Naive B cell (primary cell): Measurements from ENCODE around the gene MRPS33. TPM values are rescaled to one million over a fixed set of nuclear protein-coding genes. Genes with fewer than 3 reads are reported as not detected.
A peak's percentile ranks its signal among the peaks of the same experiment; 100 is the strongest.

Source experiments
- ATAC-seq, 2 donors: fragments of 150-1000 bp; cut with Tn5 transposase; 2 replicates each; pipeline ENCODE4 v1.10.0; 2021; ENCODE audit warnings: low read depth in 2 of 2, mild to moderate bottlenecking in 2 of 2, moderate library complexity in 2 of 2
- DNase-seq: peaks from one replicate; pipeline ENCODE4 v3.0.0; 2022
- H3K27ac Mint-ChIP-seq, 6 donors: one replicate each; pipeline ENCODE4 v1.8.0; 2020 to 2022; ENCODE audit warnings: mild to moderate bottlenecking in 6 of 6, mixed read lengths in 6 of 6, moderate library complexity in 5 of 6, inconsistent platforms in 2 of 6
- H3K27me3 Mint-ChIP-seq, 3 donors: one replicate each; pipeline ENCODE4 v1.8.0; 2021 to 2022; ENCODE audit warnings: mixed read lengths in 3 of 3, mild to moderate bottlenecking in 1 of 3
- H3K36me3 Mint-ChIP-seq, 2 donors: one replicate each; pipeline ENCODE4 v1.8.0; 2020 to 2022; ENCODE audit warnings: mixed read lengths in 2 of 2, inconsistent platforms in 1 of 2, mild to moderate bottlenecking in 1 of 2
- H3K4me1 Mint-ChIP-seq, 3 donors: one replicate each; pipeline ENCODE4 v1.8.0; 2020 to 2022; ENCODE audit warnings: mixed read lengths in 3 of 3, inconsistent platforms in 1 of 3, mild to moderate bottlenecking in 1 of 3, moderate library complexity in 1 of 3
- H3K4me3 Mint-ChIP-seq, 8 donors: one replicate each; pipeline ENCODE4 v1.8.0; 2020 to 2022; ENCODE audit warnings: mild to moderate bottlenecking in 8 of 8, mixed read lengths in 8 of 8, moderate library complexity in 8 of 8, inconsistent platforms in 2 of 8
- H3K9me3 Mint-ChIP-seq, 7 donors: one replicate each; pipeline ENCODE4 v1.8.0; 2020 to 2022; ENCODE audit warnings: mixed read lengths in 7 of 7, mild to moderate bottlenecking in 5 of 7, inconsistent platforms in 2 of 7, moderate library complexity in 1 of 7
- polyA plus RNA-seq, 6 donors: library from polyadenylated mRNA; unstranded; fragments of 300-500 nt; fragmentation: Illumina TruSeq; gene quantifications; one replicate each; pipeline ENCODE4 v1.2.3, GENCODE V29; 2021; ENCODE audit warnings: low read depth in 6 of 6

Gene MRPS33
- polyA plus RNA-seq, 6 donors from 2014 or later: 39.2 to 69.1 (median 50.1) TPM

DNA sequence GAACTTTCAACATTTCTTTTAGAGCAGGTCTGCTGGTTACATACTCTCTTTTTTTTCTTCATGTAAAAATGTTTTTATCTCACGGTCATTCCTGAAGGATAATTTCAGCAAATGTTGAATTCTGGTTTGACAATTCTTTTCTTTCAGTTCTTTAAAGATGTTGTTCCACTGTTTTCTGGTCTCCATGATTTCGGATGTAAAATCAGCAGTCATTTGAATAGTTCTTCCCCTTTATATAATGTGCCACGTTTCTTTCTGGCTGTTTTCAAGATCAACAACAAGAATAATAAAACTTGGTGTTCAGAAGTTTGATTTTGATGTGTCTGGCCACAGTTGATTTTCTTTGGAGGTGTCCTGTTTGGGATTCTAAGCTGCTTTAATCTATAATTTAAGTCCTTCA is 14.0 kb upstream of the MRPS33 start:
- peaks cover 11 to 12% of the 10 kb centered on the region in 2 donors for H3K36me3 Mint-ChIP-seq
- ATAC-seq (no peak), DNase-seq (no peak)
- H3K9me3 Mint-ChIP-seq: peaks cover 11 to 50% (median 33%) of the 10 kb centered on the region in 7 donors
- no peaks in the 10 kb centered on the region for H3K4me1 Mint-ChIP-seq
- H3K27ac Mint-ChIP-seq: no peak overlapping the region
- no peak overlapping the region for H3K4me3 Mint-ChIP-seq
- peaks cover 51 to 71% (median 65%) of the 10 kb centered on the region in 3 donors for H3K27me3 Mint-ChIP-seq

DNA sequence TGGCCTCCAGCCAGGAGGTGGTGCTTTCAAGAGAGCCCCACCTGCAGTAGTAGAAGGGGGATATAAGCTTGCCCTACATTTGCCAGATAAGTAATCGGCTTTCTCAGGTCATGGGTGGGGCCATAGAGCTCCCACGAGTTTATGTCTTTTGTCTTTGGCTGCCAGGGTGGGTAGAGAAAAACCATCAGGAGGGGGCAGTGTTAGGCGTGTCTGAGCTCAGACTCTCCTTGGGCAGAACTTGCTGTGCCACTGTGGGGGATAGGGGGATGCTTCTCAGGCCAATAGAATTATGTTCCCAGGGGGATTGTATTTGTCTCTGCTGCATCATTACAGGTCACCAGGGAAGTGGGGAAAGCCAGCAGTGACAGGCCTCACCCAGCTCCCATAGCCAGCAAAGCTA is 12.3 kb upstream of the MRPS33 start:
- no peaks in the 10 kb centered on the region for H3K4me1 Mint-ChIP-seq
- DNase-seq: no peak

DNA sequence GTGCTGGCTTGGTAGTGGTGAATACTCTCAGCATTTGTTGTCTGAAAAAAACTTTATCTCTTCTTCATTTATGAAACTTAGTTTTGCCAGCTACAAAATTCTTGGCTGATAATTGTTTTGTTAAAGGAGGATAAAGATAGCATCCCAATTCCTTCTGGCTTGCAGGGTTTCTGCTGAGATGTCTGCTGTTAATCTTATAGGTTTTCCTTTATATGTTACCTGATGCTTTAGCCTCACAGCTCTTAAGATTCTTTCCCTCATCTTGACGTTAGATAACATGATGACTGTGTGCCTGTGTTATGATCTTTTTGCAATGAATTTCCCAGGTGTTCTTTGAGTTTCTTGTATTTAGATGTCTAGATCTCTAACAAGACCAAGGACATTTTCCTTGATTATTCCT is 9.9 kb upstream of the MRPS33 start:
- DNase-seq (no peak), ATAC-seq (no peak)
- peaks cover 11 to 52% (median 36%) of the 10 kb centered on the region in 7 donors for H3K9me3 Mint-ChIP-seq
- H3K4me1 Mint-ChIP-seq: no peaks in the 10 kb centered on the region
- H3K27me3 Mint-ChIP-seq: peaks cover 58 to 82% (median 70%) of the 10 kb centered on the region in 3 donors
- no peak overlapping the region for H3K27ac Mint-ChIP-seq
- no peak overlapping the region for H3K4me3 Mint-ChIP-seq
- peaks cover 9 to 11% of the 10 kb centered on the region in 2 donors for H3K36me3 Mint-ChIP-seq

More for the DNA sequence above, 12.3 kb upstream of the MRPS33 start:
- ATAC-seq: no peak
- H3K27me3 Mint-ChIP-seq: peaks cover 59 to 81% (median 76%) of the 10 kb centered on the region in 3 donors
- peaks cover 11 to 12% of the 10 kb centered on the region in 2 donors for H3K36me3 Mint-ChIP-seq
- peaks cover 11 to 55% (median 37%) of the 10 kb centered on the region in 7 donors for H3K9me3 Mint-ChIP-seq
- H3K27ac Mint-ChIP-seq: peak overlapping the region in 1 of 6 donors; percentile 37
- peak overlapping the region in 1 of 8 donors; percentile 61 for H3K4me3 Mint-ChIP-seq

DNA sequence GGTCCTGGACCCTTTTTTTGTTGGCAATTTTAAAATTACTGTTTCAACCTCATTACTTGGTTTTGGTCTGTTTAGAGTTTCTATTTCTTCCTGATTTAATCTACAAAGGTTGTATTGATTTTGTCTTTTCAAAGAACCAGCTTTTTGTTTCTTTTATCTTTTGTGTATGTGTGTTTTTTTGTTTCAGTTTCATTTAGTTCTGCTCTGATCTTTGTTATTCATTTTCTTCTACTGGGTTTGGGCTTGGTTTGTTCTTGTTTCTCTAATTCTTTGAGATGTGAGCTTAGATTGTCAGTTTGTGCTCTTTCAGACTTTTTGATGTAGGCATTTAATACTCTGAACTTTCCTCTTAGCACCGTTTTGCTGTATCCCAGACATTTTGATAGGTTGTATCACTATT is 8.5 kb upstream of the MRPS33 start:
- DNase-seq: no peak
- Mint-ChIP-seq H3K36me3 (peaks cover 7 to 11% of the 10 kb centered on the region in 2 donors), H3K4me1 (no peaks in the 10 kb centered on the region), H3K4me3 (no peak overlapping the region), H3K27me3 (peaks cover 51 to 75% (median 64%) of the 10 kb centered on the region in 3 donors), H3K9me3 (peaks cover 6 to 40% (median 29%) of the 10 kb centered on the region in 7 donors), H3K27ac (no peak overlapping the region)
- no peak for ATAC-seq

DNA sequence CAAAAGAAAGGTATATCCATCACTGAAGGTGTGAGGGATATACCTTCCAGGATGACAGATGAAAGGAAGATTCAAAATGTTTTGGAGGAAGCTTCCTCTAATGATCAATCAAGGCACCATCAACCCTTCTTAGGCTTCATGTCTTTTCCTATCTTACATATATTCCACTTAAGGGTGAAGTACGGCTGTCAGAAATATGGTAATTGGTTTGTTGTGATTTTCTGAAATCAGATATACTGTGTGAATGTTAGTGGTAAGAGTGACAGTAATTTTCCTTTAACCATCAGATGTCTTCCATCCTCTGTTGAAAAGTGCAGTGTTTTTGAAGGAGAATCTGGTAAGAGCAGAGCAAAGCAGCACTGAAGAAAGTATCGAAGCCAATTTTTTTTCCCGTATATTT is 2.8 kb upstream of the MRPS33 start:
- H3K27ac Mint-ChIP-seq: no peak overlapping the region
- DNase-seq (no peak), ATAC-seq (no peak)
- peaks cover 26 to 52% (median 44%) of the 10 kb centered on the region in 3 donors for H3K27me3 Mint-ChIP-seq
- H3K4me3 Mint-ChIP-seq: peak overlapping the region in 1 of 8 donors; percentile 94
- H3K9me3 Mint-ChIP-seq: peaks cover 0 to 9% (median 5%) of the 10 kb centered on the region in 7 donors
- peaks cover 0 to 5% of the 10 kb centered on the region in 2 donors for H3K36me3 Mint-ChIP-seq
- H3K4me1 Mint-ChIP-seq: peaks cover 18 to 23% (median 21%) of the 10 kb centered on the region in 3 donors

DNA sequence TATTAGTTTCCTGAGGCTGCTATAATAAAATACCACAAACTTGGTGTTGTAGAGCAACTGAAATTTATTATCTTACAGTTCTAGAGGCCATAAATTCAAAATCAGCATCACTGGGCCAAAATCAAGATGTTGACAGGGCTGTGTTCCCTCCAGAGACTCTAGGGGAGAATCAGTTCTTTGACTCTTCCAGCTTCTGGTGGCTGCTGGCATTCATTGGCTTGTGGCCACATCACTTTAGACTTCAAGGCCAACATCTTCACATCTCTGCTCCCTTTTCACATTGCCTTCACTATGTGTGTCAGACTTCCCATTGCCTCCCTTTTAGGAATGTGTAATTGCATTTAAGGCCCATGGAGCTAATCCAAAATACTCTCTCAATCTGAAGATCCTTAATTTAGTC is 1.6 kb upstream of the MRPS33 start:
- H3K4me3 Mint-ChIP-seq: peak overlapping the region in 2 of 8 donors; percentile 42 to 94
- peak overlapping the region in 1 of 6 donors; percentile 20 for H3K27ac Mint-ChIP-seq
- ATAC-seq (no peak), DNase-seq (no peak)
- peaks cover 0 to 5% of the 10 kb centered on the region in 2 donors for H3K36me3 Mint-ChIP-seq
- H3K27me3 Mint-ChIP-seq: peaks cover 16 to 40% (median 34%) of the 10 kb centered on the region in 3 donors
- peaks cover 0 to 9% (median 5%) of the 10 kb centered on the region in 7 donors for H3K9me3 Mint-ChIP-seq
- H3K4me1 Mint-ChIP-seq: peaks cover 18 to 27% (median 23%) of the 10 kb centered on the region in 3 donors

DNA sequence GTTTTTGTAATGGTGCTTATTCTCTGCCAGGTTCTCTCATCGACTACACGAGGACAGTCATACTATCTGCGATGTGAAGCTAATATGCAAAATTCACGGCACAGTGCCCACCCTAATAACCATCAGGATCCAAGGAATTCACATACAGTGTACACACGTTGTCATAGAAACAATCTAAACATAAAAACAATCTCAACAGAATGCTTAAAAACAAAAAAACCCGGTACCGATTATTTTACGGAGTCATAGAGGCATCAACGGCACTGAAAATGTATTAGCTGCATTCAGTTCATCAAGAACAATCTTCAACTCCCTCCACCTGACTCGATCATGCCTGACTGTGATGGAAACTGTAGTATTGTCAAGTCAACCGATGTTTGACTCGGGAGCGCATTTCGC is 628 bp downstream of the MRPS33 start:
- H3K27me3 Mint-ChIP-seq: peaks cover 9 to 27% (median 25%) of the 10 kb centered on the region in 3 donors
- H3K36me3 Mint-ChIP-seq: peaks cover 6 to 14% of the 10 kb centered on the region in 2 donors
- peaks cover 21 to 27% (median 23%) of the 10 kb centered on the region in 3 donors for H3K4me1 Mint-ChIP-seq
- ATAC-seq (peak; percentile 17 to 18), DNase-seq (no peak)
- peaks cover 0 to 9% (median 4%) of the 10 kb centered on the region in 7 donors for H3K9me3 Mint-ChIP-seq
- peak overlapping the region; percentile 92 to 100 (median 99) for H3K4me3 Mint-ChIP-seq
- peak overlapping the region; percentile 100 for H3K27ac Mint-ChIP-seq

DNA sequence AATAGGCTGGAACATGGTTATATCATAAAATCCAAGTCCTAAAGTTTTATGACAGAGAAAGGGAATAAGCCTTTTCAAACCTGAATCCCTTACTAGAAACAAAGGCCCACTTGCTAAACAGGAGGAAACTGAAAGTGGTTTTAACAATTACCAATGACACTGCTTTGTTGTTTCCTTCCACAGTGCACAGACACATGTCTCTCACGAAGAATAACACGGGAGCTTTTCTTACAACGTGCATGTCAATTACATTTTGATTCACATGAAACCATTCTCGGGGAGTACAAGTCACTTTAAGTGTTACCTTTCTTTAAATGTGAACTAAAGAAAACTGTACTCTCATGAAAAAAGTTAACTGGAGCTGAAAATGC is 1.4 kb downstream of the MRPS33 start:
- peak overlapping the region; percentile 44 to 100 (median 96) for H3K4me3 Mint-ChIP-seq
- DNase-seq (no peak), ATAC-seq (no peak)
- peaks cover 21 to 27% (median 23%) of the 10 kb centered on the region in 3 donors for H3K4me1 Mint-ChIP-seq
- H3K27ac Mint-ChIP-seq: peak overlapping the region in 5 of 6 donors; percentile 79 to 100 (median 100)
- H3K36me3 Mint-ChIP-seq: peaks cover 7 to 14% of the 10 kb centered on the region in 2 donors
- peaks cover 0 to 9% (median 4%) of the 10 kb centered on the region in 7 donors for H3K9me3 Mint-ChIP-seq
- H3K27me3 Mint-ChIP-seq: peaks cover 9 to 22% (median 21%) of the 10 kb centered on the region in 3 donors

DNA sequence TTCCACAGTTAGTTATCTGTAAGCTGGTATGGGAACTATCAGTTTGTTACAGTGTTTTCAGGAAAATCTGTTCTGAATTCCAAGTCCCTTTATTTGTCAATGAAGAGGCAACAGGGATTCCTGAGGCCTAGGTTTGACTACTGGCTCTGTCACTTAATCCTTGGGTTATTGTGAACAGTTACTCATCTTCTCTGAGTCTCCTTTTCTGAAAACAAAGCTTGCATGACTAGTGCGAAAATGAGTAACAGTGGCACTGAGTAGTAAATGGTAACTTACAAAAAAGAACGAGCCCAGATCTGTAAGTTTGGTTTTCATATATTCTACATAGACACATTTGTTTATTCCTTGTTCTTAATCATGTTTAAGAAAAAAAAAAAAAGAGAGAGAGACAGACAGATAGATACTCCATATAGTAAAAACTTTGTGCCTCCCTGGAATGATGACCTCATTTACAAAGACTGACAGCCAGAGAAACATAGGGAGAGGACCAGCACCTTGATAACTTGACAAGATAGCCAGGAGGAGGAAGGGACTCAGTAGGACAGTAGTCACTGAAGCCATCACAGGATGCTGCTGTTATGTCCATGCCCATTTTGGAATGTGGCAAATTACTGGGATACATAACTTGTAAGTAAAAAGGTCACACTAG is 1.9 kb downstream of the MRPS33 start:
- DNase-seq: no peak
- Mint-ChIP-seq H3K27ac (peak overlapping the region in 5 of 6 donors; percentile 56 to 100 (median 95)), H3K27me3 (peaks cover 9 to 19% (median 17%) of the 10 kb centered on the region in 3 donors), H3K36me3 (peaks cover 7 to 14% of the 10 kb centered on the region in 2 donors), H3K9me3 (peaks cover 0 to 9% (median 4%) of the 10 kb centered on the region in 7 donors), H3K4me1 (peaks cover 21 to 27% (median 23%) of the 10 kb centered on the region in 3 donors), H3K4me3 (peak overlapping the region in 7 of 8 donors; percentile 23 to 100 (median 92))
- ATAC-seq: no peak

DNA sequence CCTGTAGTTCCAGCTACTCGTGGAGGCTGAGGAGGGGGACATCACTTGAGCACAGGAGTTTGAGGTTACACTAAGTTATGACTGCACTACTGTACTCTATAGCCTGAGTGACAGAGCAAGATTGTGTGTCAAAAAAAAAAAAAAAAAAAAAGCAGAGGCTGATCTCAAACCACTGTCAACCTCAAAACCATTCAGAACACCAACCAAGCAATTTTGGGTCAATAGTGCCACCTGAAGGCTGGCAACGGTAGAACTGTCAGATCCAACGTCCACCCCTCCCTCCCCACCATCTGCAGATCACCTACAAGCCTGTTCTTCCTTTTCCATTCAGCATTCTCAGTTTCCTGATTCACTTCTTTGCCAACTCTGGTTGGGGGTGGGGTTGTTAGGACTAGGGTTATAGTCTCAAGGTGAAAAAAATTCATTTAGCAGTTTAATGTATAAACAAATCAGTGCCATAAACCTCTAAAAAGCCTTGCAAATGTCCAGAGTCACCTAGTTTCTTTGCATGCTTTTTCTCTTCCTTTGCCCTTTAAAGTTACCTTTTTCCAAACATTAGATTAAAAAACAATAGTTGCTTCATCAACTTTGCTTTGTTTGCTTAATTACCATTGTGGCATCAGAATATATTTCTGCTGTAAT is 2.6 kb downstream of the MRPS33 start:
- Mint-ChIP-seq H3K4me3 (peak overlapping the region in 5 of 8 donors; percentile 29 to 94 (median 47)), H3K27me3 (peaks cover 3 to 13% (median 10%) of the 10 kb centered on the region in 3 donors), H3K9me3 (peaks cover 0 to 9% (median 4%) of the 10 kb centered on the region in 7 donors), H3K27ac (peak overlapping the region in 4 of 6 donors; percentile 61 to 100 (median 90)), H3K4me1 (peaks cover 21 to 27% (median 23%) of the 10 kb centered on the region in 3 donors), H3K36me3 (peaks cover 7 to 14% of the 10 kb centered on the region in 2 donors)
- ATAC-seq (peak; percentile 14 to 20), DNase-seq (peak; percentile 71)

DNA sequence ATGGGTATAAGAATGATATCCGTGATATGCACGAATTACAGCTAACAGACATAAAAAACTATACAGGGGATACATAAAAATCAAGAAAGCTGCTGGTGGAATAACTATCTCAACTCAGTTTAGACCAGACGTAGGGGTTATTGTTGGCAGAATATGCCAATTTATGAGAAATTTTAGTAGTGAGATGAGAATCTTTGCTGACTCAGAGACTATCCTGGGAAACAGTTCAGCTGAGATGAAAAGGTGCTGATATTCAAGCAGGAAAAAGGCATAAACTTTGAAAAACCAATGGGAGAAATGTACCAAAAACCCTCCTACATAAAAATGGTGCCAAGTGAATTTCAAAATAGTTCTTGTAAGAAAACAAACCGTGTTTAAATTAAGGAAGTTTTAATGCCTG is 3.3 kb downstream of the MRPS33 start:
- Mint-ChIP-seq H3K27me3 (peaks cover 0 to 6% (median 4%) of the 10 kb centered on the region in 3 donors), H3K36me3 (peaks cover 11 to 15% of the 10 kb centered on the region in 2 donors), H3K27ac (peak overlapping the region in 1 of 6 donors; percentile 30), H3K4me3 (peak overlapping the region in 1 of 8 donors; percentile 94), H3K9me3 (peaks cover 0 to 6% (median 3%) of the 10 kb centered on the region in 7 donors), H3K4me1 (peaks cover 21 to 27% (median 23%) of the 10 kb centered on the region in 3 donors)
- ATAC-seq (no peak), DNase-seq (no peak)

DNA sequence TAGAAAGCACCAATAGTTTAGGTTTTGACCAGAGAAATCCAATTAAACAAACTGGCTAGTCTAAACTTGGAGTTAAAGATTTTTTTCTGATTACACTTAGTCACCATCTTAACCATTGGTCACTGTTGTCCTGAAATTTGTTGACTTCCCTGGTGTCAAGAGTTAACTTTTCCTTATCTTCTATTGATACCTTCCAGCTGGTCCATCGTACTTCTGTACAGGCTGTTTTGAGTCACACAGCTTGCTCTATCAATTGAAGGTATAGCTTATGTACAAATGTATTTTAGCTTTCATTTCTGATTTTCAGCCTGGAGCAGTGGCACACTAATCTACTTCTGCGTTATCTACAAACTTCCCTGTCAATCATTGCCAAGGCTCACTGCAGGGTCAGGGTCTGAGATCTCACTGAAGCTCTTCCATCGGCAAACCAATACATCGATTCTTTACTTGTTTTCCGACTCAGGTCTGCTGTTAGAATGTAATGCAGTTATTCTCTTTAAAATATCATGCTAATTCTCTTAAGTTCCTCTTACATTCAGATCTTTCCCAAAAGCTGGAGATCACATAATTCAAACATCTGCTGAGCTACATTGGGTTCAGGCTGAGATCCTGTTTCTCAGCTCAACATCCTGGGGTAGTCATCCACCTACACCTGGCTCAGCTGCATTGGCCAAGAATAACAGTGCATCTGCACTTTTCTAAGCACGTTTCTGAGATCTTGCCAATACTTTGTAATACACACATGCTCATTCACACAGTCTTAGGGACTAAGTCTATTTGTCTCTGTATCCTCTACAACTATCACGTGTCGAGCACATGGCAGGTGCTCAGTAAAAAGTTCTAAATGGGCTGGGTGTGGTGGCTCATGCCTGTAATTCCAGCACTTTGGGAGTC is 11.3 kb downstream of the MRPS33 start:
- no peak for DNase-seq
- Mint-ChIP-seq H3K36me3 (peaks cover 9 to 13% of the 10 kb centered on the region in 2 donors), H3K27me3 (peaks cover 0 to 8% (median 8%) of the 10 kb centered on the region in 3 donors), H3K4me3 (no peak overlapping the region), H3K4me1 (no peaks in the 10 kb centered on the region), H3K27ac (no peak overlapping the region), H3K9me3 (no peaks in the 10 kb centered on the region)
- no peak for ATAC-seq
